PFSK-1 (cell line): Measurements from ENCODE around the gene GPC3.

Source experiments
- FOXP2 ChIP-seq: optimal IDR thresholded peaks from 2 replicates; pipeline ENCODE3; 2011; ENCODE audit warnings: borderline replicate concordance, control low read depth, inconsistent platforms; ENCODE audit not compliant: insufficient read depth; ENCODE audit errors: extremely low read length, extremely low read depth
- POLR2AphosphoS5 ChIP-seq: IDR thresholded peaks from 2 replicates; pipeline ENCODE4 v1.6.1; 2012; ENCODE audit warnings: low read depth, mild to moderate bottlenecking, control low read depth, low read length, moderate library complexity
- REST ChIP-seq, 2 experiments: IDR thresholded peaks; 2 replicates each; pipeline versions ENCODE4 v1.6.1 to v1.8.0; 2011 to 2012; ENCODE audit warnings: low read depth in 2 of 2, low read length in 2 of 2, control low read depth in 1 of 2, inconsistent platforms in 1 of 2, mild to moderate bottlenecking in 1 of 2, moderate library complexity in 1 of 2; ENCODE audit not compliant: insufficient read depth in 1 of 2
- SIN3A ChIP-seq: IDR thresholded peaks from 2 replicates; pipeline ENCODE4 v1.6.1; 2012; ENCODE audit warnings: mild to moderate bottlenecking, low read length, moderate library complexity, borderline replicate concordance; ENCODE audit not compliant: insufficient read depth
- TAF1 ChIP-seq: IDR thresholded peaks from 2 replicates; pipeline ENCODE4 v1.6.1; 2012; ENCODE audit warnings: low read length, control low read depth, borderline replicate concordance; ENCODE audit not compliant: insufficient read depth

GRCh38 chrX:133892337-133892736 lies 93.1 kb downstream of the GPC3 start:
- no peak for TF ChIP-seq REST (IDR thresholded peaks at IDR 0.05; ENCODE audit: insufficient read depth in 1 of 2, low read depth in 2 of 2, low read length in 2 of 2)
- no peak for TF ChIP-seq TAF1
- no peak for TF ChIP-seq POLR2AphosphoS5
- no peak for TF ChIP-seq FOXP2
- no peak for TF ChIP-seq SIN3A
